ENCODE results near the gene SLK.

- TF ChIP-seq CTCF (IDR thresholded peaks at IDR 0.05; ENCODE audit: low read depth, low read length) (no peak), EZH2phosphoT487 (IDR thresholded peaks at IDR 0.05; ENCODE audit: low read depth) (no peak)
Measured at GRCh38 chr10:104011904-104012303, 45.0 kb downstream of the SLK start.

Data from OCI-LY3 (cell line).